ENCODE results near the gene HS3ST3B1.

The HS3ST3B1 gene

GRCh38 chr17:14295676-14296075 lies 5.2 kb upstream of the HS3ST3B1 start:
- Histone ChIP-seq H3K36me3 (ENCODE audit: control insufficient read depth, low read length) (no peaks in the 10 kb centered on the region), H3K27ac (ENCODE audit: low read depth, low read length) (no peak overlapping the region), H3K9me3 (ENCODE audit: control insufficient read depth, insufficient read depth, low read length) (peaks cover 8% of the 10 kb centered on the region), H3K4me3 (ENCODE audit: low read length) (no peak overlapping the region), H3K27me3 (ENCODE audit: control insufficient read depth, low read length) (no peaks in the 10 kb centered on the region), H3K9me2 (replicated peaks; ENCODE audit: control insufficient read depth, low read length) (no peaks in the 10 kb centered on the region), H4K20me1 (ENCODE audit: control insufficient read depth, insufficient read depth, low read depth, low read length) (no peaks in the 10 kb centered on the region), H3K4me1 (ENCODE audit: control insufficient read depth, low read length) (no peaks in the 10 kb centered on the region), H3F3A (ENCODE audit: control insufficient read depth, insufficient read depth) (no peaks in the 10 kb centered on the region), H3K79me2 (ENCODE audit: control insufficient read depth, low read length) (no peaks in the 10 kb centered on the region), H3K4me2 (ENCODE audit: low read length) (no peak overlapping the region)
- TF ChIP-seq EZH2phosphoT487 (IDR thresholded peaks at IDR 0.05; ENCODE audit: borderline replicate concordance, low read length), result no peak
- TF ChIP-seq, protein P1, sequence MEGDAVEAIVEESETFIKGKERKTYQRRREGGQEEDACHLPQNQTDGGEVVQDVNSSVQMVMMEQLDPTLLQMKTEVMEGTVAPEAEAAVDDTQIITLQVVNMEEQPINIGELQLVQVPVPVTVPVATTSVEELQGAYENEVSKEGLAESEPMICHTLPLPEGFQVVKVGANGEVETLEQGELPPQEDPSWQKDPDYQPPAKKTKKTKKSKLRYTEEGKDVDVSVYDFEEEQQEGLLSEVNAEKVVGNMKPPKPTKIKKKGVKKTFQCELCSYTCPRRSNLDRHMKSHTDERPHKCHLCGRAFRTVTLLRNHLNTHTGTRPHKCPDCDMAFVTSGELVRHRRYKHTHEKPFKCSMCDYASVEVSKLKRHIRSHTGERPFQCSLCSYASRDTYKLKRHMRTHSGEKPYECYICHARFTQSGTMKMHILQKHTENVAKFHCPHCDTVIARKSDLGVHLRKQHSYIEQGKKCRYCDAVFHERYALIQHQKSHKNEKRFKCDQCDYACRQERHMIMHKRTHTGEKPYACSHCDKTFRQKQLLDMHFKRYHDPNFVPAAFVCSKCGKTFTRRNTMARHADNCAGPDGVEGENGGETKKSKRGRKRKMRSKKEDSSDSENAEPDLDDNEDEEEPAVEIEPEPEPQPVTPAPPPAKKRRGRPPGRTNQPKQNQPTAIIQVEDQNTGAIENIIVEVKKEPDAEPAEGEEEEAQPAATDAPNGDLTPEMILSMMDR (IDR thresholded peaks at IDR 0.05; ENCODE audit: low read depth, low read length, poor library complexity, severe bottlenecking), result no peak

DNA sequence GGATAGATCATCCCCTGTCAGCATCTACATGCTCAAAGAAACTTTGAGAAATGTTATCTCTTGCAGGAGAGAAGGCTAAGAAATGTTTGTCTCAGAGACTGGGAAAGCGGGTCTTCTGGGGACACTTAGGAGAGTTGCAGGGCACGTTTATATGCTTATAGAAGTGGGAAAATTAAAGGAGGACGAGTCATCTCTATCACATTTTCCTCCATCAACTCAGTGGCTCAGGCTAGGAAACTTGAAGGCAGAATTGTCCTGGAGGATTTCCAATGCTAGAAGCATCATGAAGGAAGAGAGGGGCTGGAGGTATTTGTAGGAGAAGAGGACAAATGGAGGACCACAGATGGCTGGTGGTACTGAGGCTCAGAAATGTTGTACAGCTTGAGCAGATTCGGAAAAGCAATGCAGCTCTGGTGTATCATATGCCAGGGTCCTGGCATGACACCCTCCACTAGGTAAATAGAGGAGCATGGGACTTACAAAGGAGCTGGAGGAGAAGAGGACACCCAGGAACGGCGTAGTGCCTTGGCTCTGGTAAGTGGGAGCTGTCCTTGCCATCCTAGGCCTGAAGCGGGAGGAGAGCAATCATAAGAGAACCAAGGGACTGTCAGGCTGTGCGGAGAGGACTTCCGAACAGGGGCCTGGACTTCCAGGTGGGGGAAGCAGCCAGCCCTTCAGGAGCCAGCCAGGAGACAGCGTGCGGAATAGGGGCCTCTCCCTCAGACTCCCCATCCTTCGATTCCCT lies 4.5 kb upstream of the HS3ST3B1 start:
- no peak overlapping the region for H3K27ac ChIP-seq (ENCODE audit: low read depth, low read length)
- H3K27me3 ChIP-seq (ENCODE audit: control insufficient read depth, low read length), result no peaks in the 10 kb centered on the region
- H3K4me3 ChIP-seq (ENCODE audit: low read length), result no peak overlapping the region

DNA sequence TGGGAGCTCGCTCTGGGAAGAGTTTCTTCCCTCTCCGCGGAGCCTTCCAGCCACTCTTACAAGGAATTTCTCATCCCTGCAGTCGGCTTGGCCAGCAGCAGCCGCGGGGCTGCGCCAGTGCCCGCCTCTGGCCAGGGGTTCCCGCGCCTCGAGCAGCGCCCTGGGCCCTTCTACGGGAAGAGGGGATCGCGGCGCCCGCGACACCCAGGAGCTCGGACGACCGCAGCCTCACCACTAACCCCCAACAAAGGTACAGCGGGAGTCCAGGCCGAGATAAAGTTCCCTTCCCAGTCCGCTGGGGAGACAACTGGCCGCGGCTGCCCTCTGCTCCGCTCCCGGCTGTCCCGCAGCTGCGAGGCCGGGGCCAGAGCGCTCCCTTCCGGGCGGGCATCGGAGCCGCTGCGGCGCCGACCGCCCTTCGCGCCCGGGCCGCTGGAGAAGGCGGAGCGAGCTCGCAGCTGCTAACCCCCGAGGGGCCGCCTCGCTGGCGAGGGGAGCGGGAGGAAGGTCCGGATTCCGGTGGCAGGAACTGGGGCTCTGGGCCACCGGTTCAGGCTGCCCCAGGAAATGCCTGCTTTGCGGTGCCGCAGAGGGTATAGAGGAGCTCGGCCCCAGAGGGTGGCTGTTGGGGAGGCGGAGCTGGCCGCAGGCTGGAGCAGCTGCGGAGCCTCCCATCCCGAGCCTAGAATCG lies 3.6 kb upstream of the HS3ST3B1 start:
- Histone ChIP-seq H3K79me2 (ENCODE audit: control insufficient read depth, low read length) (no peaks in the 10 kb centered on the region), H3K9me3 (ENCODE audit: control insufficient read depth, insufficient read depth, low read length) (peaks cover 8% of the 10 kb centered on the region), H3K27ac (ENCODE audit: low read depth, low read length) (no peak overlapping the region), H3K4me1 (ENCODE audit: control insufficient read depth, low read length) (no peaks in the 10 kb centered on the region), H3K36me3 (ENCODE audit: control insufficient read depth, low read length) (no peaks in the 10 kb centered on the region), H4K20me1 (ENCODE audit: control insufficient read depth, insufficient read depth, low read depth, low read length) (no peaks in the 10 kb centered on the region), H3K9me2 (replicated peaks; ENCODE audit: control insufficient read depth, low read length) (no peaks in the 10 kb centered on the region), H3F3A (ENCODE audit: control insufficient read depth, insufficient read depth) (no peaks in the 10 kb centered on the region), H3K27me3 (ENCODE audit: control insufficient read depth, low read length) (no peaks in the 10 kb centered on the region), H3K4me3 (ENCODE audit: low read length) (no peak overlapping the region), H3K4me2 (ENCODE audit: low read length) (no peak overlapping the region)
- TF ChIP-seq, protein P1 (IDR thresholded peaks at IDR 0.05; ENCODE audit: low read depth, low read length, poor library complexity, severe bottlenecking), result no peak
- no peak for TF ChIP-seq EZH2phosphoT487 (IDR thresholded peaks at IDR 0.05; ENCODE audit: borderline replicate concordance, low read length)

More for the DNA sequence above, 4.5 kb upstream of the HS3ST3B1 start:
- Histone ChIP-seq H4K20me1 (ENCODE audit: control insufficient read depth, insufficient read depth, low read depth, low read length) (no peaks in the 10 kb centered on the region), H3K36me3 (ENCODE audit: control insufficient read depth, low read length) (no peaks in the 10 kb centered on the region), H3F3A (ENCODE audit: control insufficient read depth, insufficient read depth) (no peaks in the 10 kb centered on the region), H3K9me2 (replicated peaks; ENCODE audit: control insufficient read depth, low read length) (no peaks in the 10 kb centered on the region), H3K79me2 (ENCODE audit: control insufficient read depth, low read length) (no peaks in the 10 kb centered on the region), H3K9me3 (ENCODE audit: control insufficient read depth, insufficient read depth, low read length) (peaks cover 8% of the 10 kb centered on the region), H3K4me2 (ENCODE audit: low read length) (no peak overlapping the region), H3K4me1 (ENCODE audit: control insufficient read depth, low read length) (no peaks in the 10 kb centered on the region)
- TF ChIP-seq, protein P1 (IDR thresholded peaks at IDR 0.05; ENCODE audit: low read depth, low read length, poor library complexity, severe bottlenecking), result no peak
- TF ChIP-seq EZH2phosphoT487 (IDR thresholded peaks at IDR 0.05; ENCODE audit: borderline replicate concordance, low read length), result no peak
